WERI-Rb-1 (cell line): ENCODE measurements around the gene MECP2.

Source experiments
- DNase-seq: peaks from one replicate; pipeline ENCODE4 v3.0.0-alpha.2; 2020
- H3K27ac ChIP-seq: fragments of 250-450 bp; sonication (Bioruptor Pico); 2 replicates; pipeline ENCODE4 v1.5.1; 2020; ENCODE audit warnings: mild to moderate bottlenecking, moderate library complexity
- H3K27me3 ChIP-seq: fragments of 250-450 bp; sonication (Bioruptor Pico); 2 replicates; pipeline ENCODE4 v1.5.1; 2021; ENCODE audit warnings: mild to moderate bottlenecking, low read depth, moderate library complexity; ENCODE audit not compliant: insufficient read depth, severe bottlenecking
- H3K36me3 ChIP-seq: fragments of 250-450 bp; sonication (Bioruptor Pico); 2 replicates; pipeline ENCODE4 v1.5.1; 2020; ENCODE audit warnings: mild to moderate bottlenecking, moderate library complexity
- H3K4me3 ChIP-seq: 2 replicates; pipeline ENCODE4 v1.5.1; 2011; ENCODE audit warnings: low read depth, mild to moderate bottlenecking, control low read depth, low read length
- H3K9me3 ChIP-seq: fragments of 250-450 bp; sonication (Bioruptor Pico); 2 replicates; pipeline ENCODE4 v1.5.1; 2021; ENCODE audit warnings: mild to moderate bottlenecking, moderate library complexity; ENCODE audit not compliant: severe bottlenecking
- TF ChIP-seq, protein P1 (sequence below): IDR thresholded peaks from 2 replicates; pipeline ENCODE4 v1.5.1; 2011; ENCODE audit warnings: low read depth, mild to moderate bottlenecking, control low read depth, inconsistent platforms, low read length

Gene MECP2

GRCh38 chrX:154138857-154139256 lies 41.3 kb upstream of the MECP2 start:
- Histone ChIP-seq H3K27ac (peak overlapping the region; percentile 78), H3K4me3 (no peak overlapping the region), H3K36me3 (no peaks in the 10 kb centered on the region), H3K9me3 (no peaks in the 10 kb centered on the region), H3K27me3 (peaks cover 2% of the 10 kb centered on the region)
- TF ChIP-seq, protein P1, sequence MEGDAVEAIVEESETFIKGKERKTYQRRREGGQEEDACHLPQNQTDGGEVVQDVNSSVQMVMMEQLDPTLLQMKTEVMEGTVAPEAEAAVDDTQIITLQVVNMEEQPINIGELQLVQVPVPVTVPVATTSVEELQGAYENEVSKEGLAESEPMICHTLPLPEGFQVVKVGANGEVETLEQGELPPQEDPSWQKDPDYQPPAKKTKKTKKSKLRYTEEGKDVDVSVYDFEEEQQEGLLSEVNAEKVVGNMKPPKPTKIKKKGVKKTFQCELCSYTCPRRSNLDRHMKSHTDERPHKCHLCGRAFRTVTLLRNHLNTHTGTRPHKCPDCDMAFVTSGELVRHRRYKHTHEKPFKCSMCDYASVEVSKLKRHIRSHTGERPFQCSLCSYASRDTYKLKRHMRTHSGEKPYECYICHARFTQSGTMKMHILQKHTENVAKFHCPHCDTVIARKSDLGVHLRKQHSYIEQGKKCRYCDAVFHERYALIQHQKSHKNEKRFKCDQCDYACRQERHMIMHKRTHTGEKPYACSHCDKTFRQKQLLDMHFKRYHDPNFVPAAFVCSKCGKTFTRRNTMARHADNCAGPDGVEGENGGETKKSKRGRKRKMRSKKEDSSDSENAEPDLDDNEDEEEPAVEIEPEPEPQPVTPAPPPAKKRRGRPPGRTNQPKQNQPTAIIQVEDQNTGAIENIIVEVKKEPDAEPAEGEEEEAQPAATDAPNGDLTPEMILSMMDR = no peak
- DNase-seq = no peak

GRCh38 chrX:154136627-154137161 lies 39.2 kb upstream of the MECP2 start:
- Histone ChIP-seq H3K4me3 (no peak overlapping the region), H3K36me3 (no peaks in the 10 kb centered on the region), H3K9me3 (no peaks in the 10 kb centered on the region), H3K27ac (peak overlapping the region; percentile 46; the same call in 1 of the 2 replicates), H3K27me3 (peaks cover 2% of the 10 kb centered on the region)
- TF ChIP-seq, protein P1 = peak; percentile 86
- peak; percentile 89 for DNase-seq

DNA sequence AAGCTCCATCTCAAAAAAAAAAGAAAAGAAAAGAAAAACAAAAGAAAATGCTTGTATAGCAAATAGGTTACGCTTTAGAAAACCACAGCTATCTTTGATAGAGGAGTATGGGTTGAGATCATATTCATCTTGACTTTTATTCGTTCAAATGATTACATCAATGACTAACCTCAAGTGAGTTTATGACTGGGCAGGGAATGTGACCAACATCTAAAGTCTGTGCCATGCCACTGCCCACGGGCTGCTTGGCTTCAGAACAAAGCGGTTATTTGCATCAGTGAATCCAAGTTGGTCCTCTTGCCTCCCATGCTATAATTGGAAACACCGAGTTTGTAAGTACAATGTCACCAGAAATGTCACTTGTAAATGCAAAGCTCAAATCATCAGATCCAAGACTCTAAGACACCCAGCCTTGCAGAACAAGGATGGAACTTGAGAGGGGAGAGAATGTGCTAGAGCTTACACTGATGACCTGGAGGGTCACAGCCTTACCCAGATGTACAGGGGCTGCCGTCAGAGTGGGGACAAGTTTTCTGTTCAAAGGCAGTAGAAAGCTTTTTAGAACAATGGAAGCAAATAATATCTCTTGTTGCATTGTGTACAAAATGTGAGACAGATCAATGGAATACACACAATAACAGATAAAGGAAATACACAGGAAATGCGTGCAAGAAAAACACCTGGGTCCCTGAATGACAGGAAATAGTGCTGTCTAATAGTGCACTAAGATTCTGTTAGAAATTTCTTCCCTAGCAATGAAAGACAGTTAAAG lies 38.1 kb upstream of the MECP2 start:
- Histone ChIP-seq H3K27ac (no peak overlapping the region), H3K27me3 (peaks cover 2% of the 10 kb centered on the region), H3K36me3 (no peaks in the 10 kb centered on the region), H3K4me3 (no peak overlapping the region), H3K9me3 (no peaks in the 10 kb centered on the region)
- DNase-seq = no peak
- TF ChIP-seq, protein P1 = no peak

DNA sequence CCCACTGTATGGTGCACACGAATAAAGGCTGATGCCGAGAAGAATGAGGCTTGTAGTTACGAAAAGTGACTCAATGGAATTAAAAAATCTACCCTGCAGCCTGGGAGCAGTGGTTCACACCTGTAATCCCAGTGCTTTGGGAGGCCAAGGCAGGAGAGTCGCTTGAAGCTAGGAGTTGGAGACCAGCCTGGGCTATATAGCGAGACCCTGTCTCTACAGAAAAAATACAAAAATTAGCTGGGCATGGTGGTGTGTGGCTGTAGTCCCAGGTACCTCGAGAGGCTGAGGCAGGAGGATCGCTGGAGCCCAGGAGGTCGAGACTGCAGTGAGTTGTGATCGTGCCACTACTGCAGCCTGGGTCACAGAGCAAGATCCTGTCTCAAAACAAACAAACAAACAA lies 34.8 kb upstream of the MECP2 start:
- no peaks in the 10 kb centered on the region for H3K36me3 ChIP-seq
- H3K27ac ChIP-seq = no peak overlapping the region
- H3K27me3 ChIP-seq = peaks cover 2% of the 10 kb centered on the region
- no peak overlapping the region for H3K4me3 ChIP-seq
- TF ChIP-seq, protein P1 = no peak
- no peak for DNase-seq
- no peaks in the 10 kb centered on the region for H3K9me3 ChIP-seq

DNA sequence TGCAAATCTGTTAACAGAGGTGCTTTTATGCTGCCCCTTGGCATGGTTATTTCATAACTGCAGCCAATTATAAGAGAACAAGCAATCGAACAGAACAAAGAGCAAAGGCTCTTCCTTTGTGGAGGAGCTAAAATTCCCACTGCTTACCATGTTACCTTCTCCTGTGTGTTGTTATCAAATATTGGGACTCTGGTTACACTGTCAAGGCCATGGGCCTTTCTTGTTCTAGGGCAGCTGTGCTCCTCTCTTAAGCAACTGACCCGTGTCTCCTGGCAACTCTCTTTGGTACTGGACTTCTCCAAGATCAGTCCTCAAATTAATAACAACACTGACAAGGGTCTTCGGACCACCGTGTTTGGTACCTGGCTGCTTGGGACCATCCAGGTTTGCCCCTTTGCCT lies 34.4 kb upstream of the MECP2 start:
- TF ChIP-seq, protein P1 = no peak
- H3K27me3 ChIP-seq = peaks cover 2% of the 10 kb centered on the region
- H3K4me3 ChIP-seq = no peak overlapping the region
- DNase-seq = no peak
- no peak overlapping the region for H3K27ac ChIP-seq
- no peaks in the 10 kb centered on the region for H3K36me3 ChIP-seq
- H3K9me3 ChIP-seq = no peaks in the 10 kb centered on the region

GRCh38 chrX:154126101-154126500 lies 28.6 kb upstream of the MECP2 start:
- H3K27ac ChIP-seq = no peak overlapping the region
- TF ChIP-seq, protein P1 = no peak
- H3K27me3 ChIP-seq = peaks cover 15% of the 10 kb centered on the region

More at GRCh38 chrX:154126101-154126500, 28.6 kb upstream of the MECP2 start:
- H3K36me3 ChIP-seq = no peaks in the 10 kb centered on the region
- peaks cover 4% of the 10 kb centered on the region for H3K9me3 ChIP-seq
- no peak overlapping the region for H3K4me3 ChIP-seq
- no peak for DNase-seq
